Prostate gland (tissue), 2 donors: ENCODE results near the gene GAB2. TPM values are rescaled to one million over a fixed set of nuclear protein-coding genes. Genes with fewer than 3 reads are reported as not detected.

Source experiments
- DNase-seq: peaks from one replicate; pipeline ENCODE4 v3.0.0-alpha.2; 2019; ENCODE audit warnings: low spot score
- H3K27ac ChIP-seq, 2 donors: fragments of 200-600 bp; sonication (generic); 2 replicates each; pipeline ENCODE4 v1.5.1; 2017 to 2019
- H3K27me3 ChIP-seq: fragments of 200-600 bp; sonication (generic); replicated peaks from 2 replicates; pipeline ENCODE4 v1.5.1; 2019; ENCODE audit not compliant: insufficient read depth
- H3K36me3 ChIP-seq, 2 donors: fragments of 200-600 bp; sonication (generic); 1 replicate in 1 of 2; 2 replicates in 1 of 2; pipeline versions ENCODE4 v1.5.1 to v1.8.1; 2017 to 2019
- H3K4me1 ChIP-seq: fragments of 200-600 bp; sonication (generic); replicated peaks from 2 replicates; pipeline ENCODE4 v1.5.1; 2019
- H3K4me3 ChIP-seq, 2 donors: fragments of 200-600 bp; sonication (generic); 2 replicates each; pipeline ENCODE4 v1.5.1; 2017 to 2019
- H3K9me3 ChIP-seq: fragments of 200-600 bp; sonication (generic); 2 replicates; pipeline ENCODE4 v1.5.1; 2017
- POLR2A ChIP-seq: fragments of 450-650 bp; IDR thresholded peaks from one replicate; pipeline ENCODE4 v1.6.1; 2016; ENCODE audit warnings: antibody characterized with exemption, mild to moderate bottlenecking
- POLR2AphosphoS5 ChIP-seq: sonication (generic); formaldehyde crosslinking; IDR thresholded peaks from one replicate; pipeline ENCODE4 v1.6.1; 2017; ENCODE audit warnings: antibody characterized with exemption
- WGBS: methylation state at CpG from one replicate; pipeline ENCODE4 v1.1.5; 2018; 5-methylcytosine and 5-hydroxymethylcytosine counted together
- intact Hi-C: fragments of 100-400 bp; cut with DNase I; formaldehyde crosslinking; loops from one replicate; pipeline ENCODE4 v1.14.2; 2022
- total RNA-seq, 2 donors: library from RNA; depleted of rRNA; stranded (reverse); fragments of >200 nt; gene quantifications; one replicate each; pipeline ENCODE4 v1.1.0, GENCODE V29; 2016
- TF ChIP-seq, protein P1 (sequence below), 4 experiments: fragments of 200-600 bp in 2 of 4; fragments of 450-650 bp in 2 of 4; sonication (generic) in 2 of 4; IDR thresholded peaks; 1 replicate in 3 of 4; 2 replicates in 1 of 4; pipeline ENCODE4 v1.5.1; 2016 to 2019; ENCODE audit warnings: antibody characterized with exemption in 4 of 4, mild to moderate bottlenecking in 2 of 4, moderate library complexity in 2 of 4

Gene GAB2
- total RNA-seq, 2 donors from 2014 or later: 7.4 to 12.8 TPM

GRCh38 chr11:78262691-78263090, 154.9 kb downstream of the GAB2 start:
- Histone ChIP-seq H3K27ac (no peak overlapping the region), H3K9me3 (no peaks in the 10 kb centered on the region), H3K36me3 (no peaks in the 10 kb centered on the region), H3K4me1 (no peaks in the 10 kb centered on the region), H3K4me3 (no peak overlapping the region), H3K27me3 (no peaks in the 10 kb centered on the region)
- no peak for DNase-seq
- intact Hi-C loops: no loop called here
- TF ChIP-seq, protein P1, sequence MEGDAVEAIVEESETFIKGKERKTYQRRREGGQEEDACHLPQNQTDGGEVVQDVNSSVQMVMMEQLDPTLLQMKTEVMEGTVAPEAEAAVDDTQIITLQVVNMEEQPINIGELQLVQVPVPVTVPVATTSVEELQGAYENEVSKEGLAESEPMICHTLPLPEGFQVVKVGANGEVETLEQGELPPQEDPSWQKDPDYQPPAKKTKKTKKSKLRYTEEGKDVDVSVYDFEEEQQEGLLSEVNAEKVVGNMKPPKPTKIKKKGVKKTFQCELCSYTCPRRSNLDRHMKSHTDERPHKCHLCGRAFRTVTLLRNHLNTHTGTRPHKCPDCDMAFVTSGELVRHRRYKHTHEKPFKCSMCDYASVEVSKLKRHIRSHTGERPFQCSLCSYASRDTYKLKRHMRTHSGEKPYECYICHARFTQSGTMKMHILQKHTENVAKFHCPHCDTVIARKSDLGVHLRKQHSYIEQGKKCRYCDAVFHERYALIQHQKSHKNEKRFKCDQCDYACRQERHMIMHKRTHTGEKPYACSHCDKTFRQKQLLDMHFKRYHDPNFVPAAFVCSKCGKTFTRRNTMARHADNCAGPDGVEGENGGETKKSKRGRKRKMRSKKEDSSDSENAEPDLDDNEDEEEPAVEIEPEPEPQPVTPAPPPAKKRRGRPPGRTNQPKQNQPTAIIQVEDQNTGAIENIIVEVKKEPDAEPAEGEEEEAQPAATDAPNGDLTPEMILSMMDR (IDR thresholded peaks at IDR 0.05): no peak
- TF ChIP-seq POLR2AphosphoS5 (no peak), POLR2A (no peak)

- TF ChIP-seq, protein P1 (IDR thresholded peaks at IDR 0.05): no peak
- no peak for TF ChIP-seq POLR2A
- no peak for TF ChIP-seq POLR2AphosphoS5
- no peak overlapping the region for H3K27ac ChIP-seq
- no peaks in the 10 kb centered on the region for H3K4me1 ChIP-seq
- no peaks in the 10 kb centered on the region for H3K9me3 ChIP-seq
- H3K27me3 ChIP-seq: no peaks in the 10 kb centered on the region
- WGBS: 80% methylated on average over 5 of the region's 5 CpGs
- DNase-seq: no peak
- intact Hi-C loops: no loop called here
- no peaks in the 10 kb centered on the region for H3K36me3 ChIP-seq
- H3K4me3 ChIP-seq: no peak overlapping the region
These were observed 155.4 kb downstream of the GAB2 start for GRCh38 chr11:78262238-78262637.

DNA sequence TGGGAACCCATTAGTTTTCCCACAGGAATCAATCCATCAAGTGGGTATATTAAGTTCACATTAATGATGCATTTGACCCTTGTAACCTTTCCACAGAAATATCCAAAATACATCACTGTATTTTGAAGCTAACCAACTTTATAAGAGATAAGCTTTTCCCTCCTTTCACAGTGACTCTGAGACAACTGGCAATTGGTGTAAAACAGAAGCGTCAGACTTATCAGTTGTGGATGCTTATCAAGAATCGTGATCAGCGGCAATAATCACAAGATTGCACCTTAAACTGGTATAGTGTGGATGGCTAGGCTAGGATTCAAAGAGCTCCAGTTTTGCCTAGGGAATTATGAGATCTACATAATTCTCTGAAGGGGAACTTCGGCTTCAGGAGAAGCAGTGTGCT, 155.8 kb downstream of the GAB2 start:
- DNase-seq: no peak
- Histone ChIP-seq H3K27ac (no peak overlapping the region), H3K4me3 (no peak overlapping the region), H3K9me3 (no peaks in the 10 kb centered on the region), H3K27me3 (no peaks in the 10 kb centered on the region), H3K4me1 (no peaks in the 10 kb centered on the region), H3K36me3 (no peaks in the 10 kb centered on the region)
- intact Hi-C loops: no loop called here
- WGBS: 82% methylated on average over 4 of the region's 4 CpGs
- no peak for TF ChIP-seq POLR2AphosphoS5
- no peak for TF ChIP-seq POLR2A
- TF ChIP-seq, protein P1 (IDR thresholded peaks at IDR 0.05): no peak

DNA sequence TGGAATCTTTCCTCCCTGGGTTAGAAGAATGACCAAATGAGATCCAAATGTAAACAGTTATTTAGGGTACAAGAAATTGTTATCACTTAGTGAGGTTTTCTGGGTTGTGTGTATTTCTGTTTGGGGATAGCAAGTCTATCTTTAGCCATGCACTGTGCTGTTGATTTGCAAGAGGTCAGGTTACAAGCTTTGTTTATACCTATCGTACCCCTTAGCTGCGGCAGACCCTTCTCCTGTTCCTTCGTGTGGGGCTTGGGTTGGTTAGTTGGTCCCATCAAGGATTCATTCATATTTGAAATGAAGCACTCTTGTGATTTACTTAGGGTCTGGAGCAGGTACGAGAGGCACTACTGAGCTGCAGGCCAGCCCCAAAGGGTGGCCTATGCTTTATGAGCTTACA, 156.3 kb downstream of the GAB2 start:
- TF ChIP-seq, protein P1 (IDR thresholded peaks at IDR 0.05): no peak
- TF ChIP-seq POLR2AphosphoS5 (no peak), POLR2A (no peak)
- no peaks in the 10 kb centered on the region for H3K36me3 ChIP-seq

DNA sequence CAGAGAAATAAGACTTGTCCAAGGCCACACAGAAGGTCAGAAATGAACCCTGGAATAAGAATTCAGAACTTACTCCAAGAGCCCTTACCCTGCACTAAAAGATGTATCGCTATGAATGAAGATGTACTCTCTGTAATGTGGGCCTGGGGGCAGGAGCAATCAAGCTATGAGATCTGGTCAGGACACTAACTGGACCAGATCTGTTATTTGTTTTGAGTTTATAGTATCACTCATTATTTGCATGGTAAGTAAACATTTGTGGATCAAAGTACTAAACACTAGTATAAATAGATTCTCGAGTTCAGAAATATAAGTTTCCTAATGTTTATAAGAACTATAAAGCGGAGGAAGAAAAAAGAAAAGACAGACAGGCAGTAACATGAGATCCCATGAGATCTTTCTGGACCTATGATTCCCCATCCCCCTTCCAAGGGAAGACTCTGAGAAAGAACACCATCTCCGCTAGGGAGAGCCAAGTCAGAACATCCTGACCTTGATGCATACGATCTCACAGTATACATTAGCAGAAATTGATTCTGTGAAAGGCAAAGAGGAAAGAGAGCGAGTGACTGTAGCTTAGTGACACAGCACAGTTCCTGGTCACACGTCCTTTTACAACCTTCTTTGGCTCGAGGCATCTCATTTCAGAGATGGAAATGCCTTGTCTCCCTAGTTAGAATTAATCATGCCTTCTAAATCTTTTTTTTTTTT, 157.7 kb downstream of the GAB2 start:
- Histone ChIP-seq H3K27me3 (no peaks in the 10 kb centered on the region), H3K9me3 (no peaks in the 10 kb centered on the region), H3K4me3 (no peak overlapping the region), H3K36me3 (no peaks in the 10 kb centered on the region), H3K27ac (no peak overlapping the region), H3K4me1 (no peaks in the 10 kb centered on the region)
- no peak for TF ChIP-seq POLR2AphosphoS5
- TF ChIP-seq POLR2A: no peak
- TF ChIP-seq, protein P1 (IDR thresholded peaks at IDR 0.05): no peak
- 55% methylated on average over 8 of the region's 8 CpGs for WGBS
- intact Hi-C loops: no loop called here
- DNase-seq: no peak

More for the DNA sequence above, 156.3 kb downstream of the GAB2 start:
- Histone ChIP-seq H3K4me1 (no peaks in the 10 kb centered on the region), H3K9me3 (no peaks in the 10 kb centered on the region), H3K27ac (no peak overlapping the region), H3K4me3 (no peak overlapping the region), H3K27me3 (no peaks in the 10 kb centered on the region)
- DNase-seq: no peak
- intact Hi-C loops: no loop called here
- whole genome bisulfite sequencing: 59% methylated on average over 4 of the region's 4 CpGs
